Esophagus muscularis mucosa (tissue), 4 donors: Measurements from ENCODE around the gene SNAPC4. TPM values are rescaled to one million over a fixed set of nuclear protein-coding genes. Genes with fewer than 3 reads are reported as not detected.
"Not testable (repeated sequence)": the region's sequence is repeated elsewhere in the genome, so short reads cannot be mapped to it uniquely, and the experiment has no call there.

Experiments
- DNase-seq: peaks from one replicate; pipeline ENCODE4 v3.0.0-alpha.2; 2017; ENCODE audit errors: extremely low spot score
- H3K27ac ChIP-seq, 4 donors: fragments of 200-600 bp; sonication (generic); replicated peaks in 1 of 4; 1 replicate in 3 of 4; 2 replicates in 1 of 4; pipeline ENCODE4 v1.5.1; 2016 to 2019; ENCODE audit warnings: mild to moderate bottlenecking in 1 of 4
- H3K27me3 ChIP-seq, 4 donors: fragments of 200-600 bp; sonication (generic); one replicate each; pipeline versions ENCODE4 v1.5.1 to v1.6.0; 2016 to 2019
- H3K36me3 ChIP-seq, 4 donors: fragments of 200-600 bp; sonication (generic); one replicate each; pipeline ENCODE4 v1.5.1; 2016 to 2019
- H3K4me1 ChIP-seq, 4 donors: fragments of 200-600 bp; sonication (generic); one replicate each; pipeline ENCODE4 v1.5.1; 2016 to 2019
- H3K4me3 ChIP-seq, 4 donors: fragments of 200-600 bp; sonication (generic); 1 replicate in 2 of 4; 2 replicates in 2 of 4; pipeline ENCODE4 v1.5.1; 2016 to 2019; ENCODE audit warnings: mild to moderate bottlenecking in 4 of 4, moderate library complexity in 1 of 4
- H3K9me3 ChIP-seq, 4 donors: fragments of 200-600 bp; sonication (generic); 1 replicate in 3 of 4; 2 replicates in 1 of 4; pipeline ENCODE4 v1.5.1; 2016 to 2019
- EP300 ChIP-seq: sonication (generic); formaldehyde crosslinking; IDR thresholded peaks from one replicate; pipeline ENCODE4 v1.6.1; 2017; ENCODE audit warnings: antibody characterized with exemption
- POLR2A ChIP-seq: fragments of 450-650 bp; IDR thresholded peaks from one replicate; pipeline ENCODE4 v1.6.1; 2017; ENCODE audit warnings: antibody characterized with exemption, moderate library complexity, mild to moderate bottlenecking, low read depth
- POLR2AphosphoS5 ChIP-seq, 2 donors: sonication (generic); formaldehyde crosslinking; IDR thresholded peaks; one replicate each; pipeline ENCODE4 v1.6.1; 2017; ENCODE audit warnings: antibody characterized with exemption in 2 of 2
- WGBS: methylation state at CpG from one replicate; pipeline ENCODE4 v1.1.5; 2018; 5-methylcytosine and 5-hydroxymethylcytosine counted together
- intact Hi-C: fragments of 100-400 bp; cut with DNase I; formaldehyde crosslinking; loops from one replicate; pipeline ENCODE4 v1.15.1; 2023
- total RNA-seq, 4 donors: library from RNA; depleted of rRNA; stranded (reverse); fragments of >200 nt; gene quantifications; one replicate each; pipeline versions ENCODE4 v1.1.0 to v1.2.1, GENCODE V29; 2016
- TF ChIP-seq, protein P1 (sequence below), 3 experiments: fragments of 200-600 bp in 2 of 3; fragments of 450-650 bp in 1 of 3; sonication (generic) in 2 of 3; IDR thresholded peaks; one replicate each; pipeline ENCODE4 v1.5.1; 2017 to 2019; ENCODE audit warnings: antibody characterized with exemption in 3 of 3, mild to moderate bottlenecking in 2 of 3, moderate library complexity in 1 of 3

The SNAPC4 gene
- total RNA-seq, 4 donors from 2014 or later = 3.3 to 8.4 (median 4.9) TPM

GRCh38 chr9:136353757-136354488 is 46.0 kb downstream of the SNAPC4 start:
- H3K27ac ChIP-seq = peak overlapping the region; percentile 65 to 82 (median 78)
- H3K27me3 ChIP-seq = no peaks in the 10 kb centered on the region
- intact Hi-C loops = no loop called here
- TF ChIP-seq POLR2AphosphoS5 (IDR thresholded peaks at IDR 0.05) (no peak), POLR2A (no peak), EP300 (no peak)
- TF ChIP-seq, protein P1, sequence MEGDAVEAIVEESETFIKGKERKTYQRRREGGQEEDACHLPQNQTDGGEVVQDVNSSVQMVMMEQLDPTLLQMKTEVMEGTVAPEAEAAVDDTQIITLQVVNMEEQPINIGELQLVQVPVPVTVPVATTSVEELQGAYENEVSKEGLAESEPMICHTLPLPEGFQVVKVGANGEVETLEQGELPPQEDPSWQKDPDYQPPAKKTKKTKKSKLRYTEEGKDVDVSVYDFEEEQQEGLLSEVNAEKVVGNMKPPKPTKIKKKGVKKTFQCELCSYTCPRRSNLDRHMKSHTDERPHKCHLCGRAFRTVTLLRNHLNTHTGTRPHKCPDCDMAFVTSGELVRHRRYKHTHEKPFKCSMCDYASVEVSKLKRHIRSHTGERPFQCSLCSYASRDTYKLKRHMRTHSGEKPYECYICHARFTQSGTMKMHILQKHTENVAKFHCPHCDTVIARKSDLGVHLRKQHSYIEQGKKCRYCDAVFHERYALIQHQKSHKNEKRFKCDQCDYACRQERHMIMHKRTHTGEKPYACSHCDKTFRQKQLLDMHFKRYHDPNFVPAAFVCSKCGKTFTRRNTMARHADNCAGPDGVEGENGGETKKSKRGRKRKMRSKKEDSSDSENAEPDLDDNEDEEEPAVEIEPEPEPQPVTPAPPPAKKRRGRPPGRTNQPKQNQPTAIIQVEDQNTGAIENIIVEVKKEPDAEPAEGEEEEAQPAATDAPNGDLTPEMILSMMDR (IDR thresholded peaks at IDR 0.05) = no peak
- DNase-seq = no peak
- WGBS = 51% methylated on average over 6 of the region's 13 CpGs
- peaks cover 18 to 28% (median 21%) of the 10 kb centered on the region in 4 donors for H3K4me1 ChIP-seq
- H3K9me3 ChIP-seq = no peaks in the 10 kb centered on the region
- H3K4me3 ChIP-seq = no peak overlapping the region
- peaks cover 0 to 52% (median 42%) of the 10 kb centered on the region in 4 donors for H3K36me3 ChIP-seq

GRCh38 chr9:136353088-136353487 is 46.9 kb downstream of the SNAPC4 start:
- Histone ChIP-seq H3K27me3 (no peaks in the 10 kb centered on the region), H3K36me3 (peaks cover 0 to 50% (median 40%) of the 10 kb centered on the region in 4 donors), H3K9me3 (no peaks in the 10 kb centered on the region), H3K27ac (peak overlapping the region in 1 of 4 donors; percentile 80), H3K4me1 (peaks cover 18 to 28% (median 21%) of the 10 kb centered on the region in 4 donors), H3K4me3 (no peak overlapping the region)
- intact Hi-C loops = no loop called here
- DNase-seq = no peak
- 81% methylated on average over 9 of the region's 11 CpGs for WGBS
- TF ChIP-seq, protein P1 (IDR thresholded peaks at IDR 0.05) = no peak
- no peak for TF ChIP-seq POLR2A
- TF ChIP-seq POLR2AphosphoS5 (IDR thresholded peaks at IDR 0.05) = no peak
- no peak for TF ChIP-seq EP300

DNA sequence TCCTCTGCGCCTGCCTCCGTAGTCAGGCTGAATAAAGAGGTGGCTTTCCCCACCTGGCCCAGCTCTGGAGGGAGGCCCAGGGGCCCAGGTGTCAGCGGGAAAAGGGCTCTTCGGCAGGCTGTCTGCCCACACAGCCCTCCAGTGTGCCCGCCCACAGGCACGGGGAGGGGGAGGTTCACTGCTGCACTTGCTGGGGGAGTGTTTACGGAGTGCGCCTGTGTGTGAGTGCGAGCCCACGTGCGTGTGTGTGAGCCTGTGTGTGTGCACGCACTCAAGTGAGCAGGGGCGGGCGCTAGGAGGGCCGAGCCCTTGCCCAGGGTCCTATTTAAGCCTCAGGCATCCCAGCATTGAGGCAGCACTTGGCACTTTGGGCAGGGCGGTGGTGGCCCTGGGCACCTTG is 47.3 kb downstream of the SNAPC4 start:
- no peaks in the 10 kb centered on the region for H3K9me3 ChIP-seq
- no peaks in the 10 kb centered on the region for H3K27me3 ChIP-seq
- H3K4me1 ChIP-seq = peaks cover 18 to 28% (median 21%) of the 10 kb centered on the region in 4 donors
- no peak overlapping the region for H3K27ac ChIP-seq
- H3K36me3 ChIP-seq = peaks cover 0 to 46% (median 36%) of the 10 kb centered on the region in 4 donors
- WGBS = 77% methylated on average over 10 of the region's 16 CpGs
- intact Hi-C loops = no loop called here
- no peak overlapping the region for H3K4me3 ChIP-seq
- TF ChIP-seq, protein P1 (IDR thresholded peaks at IDR 0.05) = no peak
- no peak for TF ChIP-seq EP300
- no peak for TF ChIP-seq POLR2A
- no peak for TF ChIP-seq POLR2AphosphoS5 (IDR thresholded peaks at IDR 0.05)
- DNase-seq = no peak

- no CpG with 5 or more reads among the region's 24 CpGs for WGBS
- Histone ChIP-seq H3K4me1 (peaks cover 18 to 33% (median 21%) of the 10 kb centered on the region in 4 donors), H3K36me3 (peaks cover 0 to 38% (median 29%) of the 10 kb centered on the region in 4 donors)
- DNase-seq, H3K4me3 ChIP-seq, H3K27me3 ChIP-seq, H3K9me3 ChIP-seq, H3K27ac ChIP-seq, intact Hi-C loops: not testable (repeated sequence)
Measured at GRCh38 chr9:136351868-136352267, 48.1 kb downstream of the SNAPC4 start.

DNA sequence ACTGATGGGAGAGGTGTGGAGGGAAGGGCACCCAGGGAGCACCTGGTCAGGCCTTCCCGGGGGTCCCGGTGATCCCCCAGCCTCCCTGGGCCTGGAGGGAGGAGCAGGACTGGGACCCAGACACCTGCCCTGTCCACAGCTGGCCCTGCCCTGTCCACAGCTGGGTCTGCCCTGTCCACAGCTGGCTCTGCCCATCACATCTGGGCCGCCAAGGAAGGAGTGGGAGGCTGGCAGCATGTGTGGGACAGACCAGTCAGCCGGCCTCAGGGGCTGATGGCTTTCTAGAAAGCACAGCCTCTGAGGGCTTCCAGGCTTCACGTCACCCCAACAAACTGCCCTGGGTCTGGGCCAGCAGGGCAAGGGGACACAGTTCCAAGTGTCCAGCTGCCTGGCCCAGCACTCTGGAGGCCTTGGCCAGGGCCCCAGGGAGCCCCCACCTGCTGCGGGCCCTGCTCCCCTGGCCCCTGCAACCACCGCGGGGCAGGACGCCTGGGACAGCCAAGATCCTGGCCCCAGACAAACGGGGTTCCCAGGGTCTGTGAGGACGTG is 48.6 kb downstream of the SNAPC4 start:
- TF ChIP-seq POLR2A (no peak), EP300 (no peak), POLR2AphosphoS5 (IDR thresholded peaks at IDR 0.05) (no peak)
- TF ChIP-seq, protein P1 (IDR thresholded peaks at IDR 0.05) = no peak
- intact Hi-C loops = no loop called here
- 77% methylated on average over 2 of the region's 11 CpGs for WGBS
- Histone ChIP-seq H3K4me3 (no peak overlapping the region), H3K9me3 (no peaks in the 10 kb centered on the region), H3K27me3 (no peaks in the 10 kb centered on the region), H3K4me1 (peaks cover 19 to 36% (median 25%) of the 10 kb centered on the region in 4 donors), H3K27ac (no peak overlapping the region), H3K36me3 (peaks cover 0 to 32% (median 23%) of the 10 kb centered on the region in 4 donors)
- no peak for DNase-seq
